HG03469 (cell line): Measurements from ENCODE around the gene MROH2A.

Experiments
- ATAC-seq: cut with Tn5 transposase; IDR thresholded peaks from one replicate; pipeline ENCODE4 v1.9.1; 2021; ENCODE audit warnings: mild to moderate bottlenecking, moderate library complexity, moderate number of reproducible peaks; ENCODE audit not compliant: unreplicated experiment

MROH2A gene

GRCh38 chr2:233835230-233836186, 57.4 kb downstream of the MROH2A start:
- no peak for ATAC-seq

DNA sequence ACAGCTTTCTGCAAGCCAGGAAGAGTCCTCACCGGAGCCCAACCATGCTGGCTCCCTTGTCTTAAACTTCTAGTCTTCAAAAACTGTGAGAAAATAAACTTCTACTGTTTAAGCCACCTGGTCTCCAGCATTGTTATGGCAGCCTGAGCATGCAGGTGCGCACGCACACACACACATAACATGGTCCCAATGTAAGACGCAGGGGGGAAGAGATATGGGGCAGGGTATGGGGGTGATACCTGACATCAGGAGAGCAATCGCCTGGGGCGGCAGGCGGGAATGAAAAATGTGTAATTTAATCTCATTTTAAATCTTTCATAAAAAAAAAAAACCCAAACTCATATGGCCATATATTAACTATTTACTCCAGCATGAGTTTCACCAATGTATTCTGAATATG, 58.2 kb downstream of the MROH2A start:
- no peak for ATAC-seq

- ATAC-seq: no peak
Observed at GRCh38 chr2:233837694-233838229, 59.6 kb downstream of the MROH2A start.

- no peak for ATAC-seq
Observed at GRCh38 chr2:233838251-233838650, 60.1 kb downstream of the MROH2A start.

DNA sequence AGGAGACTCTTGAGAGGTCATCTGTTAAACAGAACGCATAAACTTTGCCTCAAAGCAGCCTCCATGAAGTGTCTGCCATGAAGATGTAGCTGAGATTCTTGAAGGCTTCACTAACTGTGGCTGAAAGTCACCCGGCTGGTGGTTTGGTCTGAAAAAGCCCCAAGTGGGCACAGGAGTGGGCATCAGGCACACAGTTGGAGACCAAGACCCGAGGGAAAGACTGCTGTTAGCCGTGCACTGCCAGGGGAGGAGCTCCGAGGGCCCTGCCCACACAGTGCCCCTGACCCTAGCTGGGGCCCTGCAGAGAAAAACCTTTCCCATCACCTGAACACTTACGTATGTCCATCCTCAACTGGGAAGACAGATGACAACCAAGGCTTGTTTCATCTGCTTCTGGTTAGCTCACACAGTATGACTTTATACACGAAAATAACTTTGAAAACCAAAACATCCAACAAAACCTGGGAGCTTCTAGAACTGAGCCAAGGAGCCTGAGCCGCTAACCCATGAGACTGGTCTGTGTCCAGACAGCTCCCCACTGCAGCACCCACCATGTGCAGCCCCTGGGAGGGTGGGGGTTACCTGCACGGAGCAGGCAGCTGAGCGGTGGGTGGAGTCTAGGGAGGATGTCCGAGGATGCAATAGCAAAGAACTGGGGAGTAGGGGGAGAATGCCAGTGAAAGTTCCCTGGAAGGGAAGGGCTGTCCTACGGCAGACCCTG, 60.8 kb downstream of the MROH2A start:
- no peak for ATAC-seq

DNA sequence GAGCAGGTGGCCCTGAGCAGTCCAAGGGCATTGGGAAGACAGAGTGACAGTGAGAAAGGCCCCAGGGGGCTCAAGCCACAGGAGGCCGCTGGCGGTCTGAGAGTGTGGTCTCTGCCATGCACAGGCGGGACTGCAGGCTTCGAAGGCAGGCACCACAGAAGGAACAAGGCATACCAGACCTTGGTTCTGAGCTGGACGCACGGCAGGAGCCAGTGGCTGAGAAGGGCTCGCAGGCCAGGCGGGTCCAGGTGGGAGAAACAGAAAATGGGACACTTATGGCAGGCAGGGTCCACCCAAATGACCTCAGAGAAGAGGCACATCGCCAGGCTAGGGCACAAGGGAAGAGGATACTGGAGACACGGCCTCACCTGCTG, 61.3 kb downstream of the MROH2A start:
- ATAC-seq: no peak

GRCh38 chr2:233840520-233840919, 62.4 kb downstream of the MROH2A start:
- no peak for ATAC-seq

DNA sequence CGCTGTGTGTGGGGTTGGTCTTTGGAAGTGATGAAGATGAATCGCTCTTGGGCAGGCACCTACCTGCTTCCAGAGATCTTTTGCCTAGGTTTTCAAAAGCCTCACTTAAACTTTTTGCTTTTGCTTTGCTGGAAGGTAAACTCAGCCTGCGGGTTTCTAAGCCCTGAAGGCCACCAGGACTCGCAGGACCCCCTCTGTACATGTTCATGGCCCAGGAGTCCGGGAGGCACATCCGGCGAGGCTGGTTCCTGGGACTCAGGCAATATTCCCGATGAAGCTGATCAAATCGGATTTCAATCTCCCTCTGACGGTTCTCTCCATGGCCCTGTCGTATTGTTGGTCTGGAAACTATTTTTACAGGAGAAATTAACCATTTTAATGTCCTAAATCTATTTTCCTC, 63.1 kb downstream of the MROH2A start:
- ATAC-seq: no peak

DNA sequence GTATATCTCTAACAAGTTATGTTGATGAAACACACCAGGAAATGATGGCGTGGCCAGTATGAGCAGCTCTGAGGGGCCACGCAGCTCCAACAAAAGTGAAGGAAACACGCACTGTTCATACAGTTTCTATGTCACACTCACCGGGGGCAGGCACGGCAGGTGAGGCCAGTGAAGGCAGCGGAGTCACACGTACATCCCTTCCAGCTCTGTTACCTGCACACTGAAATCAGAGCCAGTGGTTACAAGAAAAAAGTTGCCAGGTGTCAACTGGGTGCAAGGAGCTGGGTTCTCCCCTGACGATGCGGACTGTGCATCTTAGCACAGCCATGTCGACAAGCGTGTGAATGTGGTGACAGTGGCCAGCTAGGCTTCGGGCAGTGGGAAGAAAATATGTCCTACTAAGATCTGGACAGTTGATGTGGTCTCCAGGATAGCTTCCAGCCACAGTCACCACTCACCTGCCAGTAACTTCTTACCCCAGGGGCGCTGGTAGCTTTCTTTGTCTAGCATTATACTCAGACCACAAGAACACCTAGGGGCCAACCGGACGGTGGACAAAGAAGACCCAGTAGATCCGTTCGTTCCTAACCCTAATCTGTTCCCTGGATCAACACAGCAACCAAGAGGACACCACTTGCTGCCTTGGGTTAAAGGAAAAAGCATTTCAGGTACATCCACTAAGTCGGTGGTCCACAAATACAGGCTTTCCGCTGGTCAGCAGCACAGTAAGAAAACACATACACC, 66.1 kb downstream of the MROH2A start:
- ATAC-seq: no peak

GRCh38 chr2:233844836-233845235, 66.7 kb downstream of the MROH2A start:
- ATAC-seq: no peak

DNA sequence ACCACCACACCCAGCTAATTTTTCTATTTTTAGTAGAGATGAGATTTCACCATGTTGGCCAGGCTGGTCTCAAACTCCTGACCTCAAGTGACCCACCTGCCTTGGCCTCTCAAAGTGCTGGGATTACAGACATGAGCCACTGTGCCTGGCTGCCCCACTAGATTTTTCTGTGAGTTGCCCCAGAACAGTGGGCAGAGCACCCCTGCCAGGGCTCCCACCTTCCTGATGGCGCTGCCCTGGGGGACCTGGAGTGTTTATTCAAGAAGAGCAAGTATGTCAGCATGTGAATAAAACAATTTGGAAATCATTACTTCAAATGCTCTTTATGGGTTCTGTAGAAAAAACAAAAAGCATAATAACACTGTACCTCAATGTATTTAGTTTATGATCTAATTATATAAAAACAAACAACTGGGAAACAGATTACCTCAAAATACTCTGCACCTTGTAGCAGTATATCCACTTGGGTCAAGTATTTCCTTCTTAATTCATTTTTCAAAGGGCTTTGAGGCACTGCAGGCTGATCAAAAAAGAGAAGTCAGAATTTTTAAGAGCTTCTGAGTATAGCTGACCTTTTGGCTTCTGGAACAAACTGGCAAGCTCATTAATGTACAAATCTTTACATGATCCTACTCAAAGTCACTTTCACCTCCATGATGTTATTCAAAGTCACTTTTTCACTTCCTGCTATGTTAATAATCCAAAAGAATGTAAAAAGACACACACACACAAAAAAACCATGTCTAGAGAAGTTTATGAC, 67.4 kb downstream of the MROH2A start:
- no peak for ATAC-seq

DNA sequence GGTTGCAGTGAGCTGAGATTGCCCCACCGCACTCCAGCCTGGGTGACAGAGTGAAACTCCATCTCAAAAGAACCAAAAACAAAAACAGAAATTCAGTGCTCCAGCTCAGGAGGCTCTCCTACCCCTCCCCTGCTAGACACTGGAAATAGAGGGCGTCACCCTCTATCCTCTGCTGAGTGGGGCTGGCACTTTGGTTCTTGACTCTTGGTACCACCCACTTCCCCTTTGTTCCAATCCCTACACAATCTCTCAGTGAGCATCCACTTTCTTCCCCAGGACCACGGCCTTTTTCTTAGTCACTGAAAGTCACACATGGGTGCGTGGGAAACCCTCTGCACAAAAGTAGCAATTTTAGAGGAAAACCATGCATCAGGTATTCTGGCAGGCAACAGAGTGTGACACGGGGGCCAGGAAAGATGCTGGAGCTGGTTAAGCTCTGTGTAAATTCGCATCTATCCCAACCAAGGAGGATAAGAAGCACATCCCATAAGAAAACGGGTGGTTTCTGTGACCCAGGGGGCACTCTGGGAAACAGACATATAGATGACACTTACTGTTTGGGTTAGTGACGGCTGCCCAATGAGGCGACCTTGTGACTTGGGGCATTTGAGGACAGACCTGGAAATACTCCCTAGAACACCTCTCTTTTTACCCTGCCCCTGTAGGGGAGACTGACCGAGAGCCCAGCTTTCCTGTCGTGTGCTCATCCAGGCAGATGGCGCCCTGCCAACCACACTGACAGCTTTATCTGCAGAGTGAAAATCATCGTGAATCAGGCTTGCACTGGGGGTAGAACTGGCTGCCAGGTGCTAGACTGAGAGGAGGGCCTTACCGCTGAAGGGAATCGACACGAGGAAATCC, 68.5 kb downstream of the MROH2A start:
- ATAC-seq: no peak

GRCh38 chr2:233847248-233847898, 69.2 kb downstream of the MROH2A start:
- ATAC-seq: no peak

DNA sequence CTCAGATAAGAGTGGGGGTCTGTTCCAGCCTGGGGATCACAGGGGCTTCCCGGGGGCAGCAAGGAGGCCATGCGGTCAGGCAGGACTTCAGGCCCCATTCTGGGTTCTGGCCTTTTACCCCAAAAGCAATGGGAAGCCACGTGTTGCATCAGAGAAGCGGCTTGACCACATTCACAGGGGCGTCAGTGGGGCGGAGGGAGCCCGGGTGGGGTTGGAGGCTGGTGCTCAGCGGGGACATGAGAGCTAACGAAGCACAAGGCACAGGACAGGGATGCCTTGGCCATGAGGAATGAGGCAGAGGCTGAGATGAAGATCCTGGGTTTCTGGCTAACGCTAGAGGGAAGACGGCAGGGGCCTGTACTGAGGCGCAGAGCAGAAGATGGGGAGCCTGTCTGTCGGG, 70.1 kb downstream of the MROH2A start:
- no peak for ATAC-seq

DNA sequence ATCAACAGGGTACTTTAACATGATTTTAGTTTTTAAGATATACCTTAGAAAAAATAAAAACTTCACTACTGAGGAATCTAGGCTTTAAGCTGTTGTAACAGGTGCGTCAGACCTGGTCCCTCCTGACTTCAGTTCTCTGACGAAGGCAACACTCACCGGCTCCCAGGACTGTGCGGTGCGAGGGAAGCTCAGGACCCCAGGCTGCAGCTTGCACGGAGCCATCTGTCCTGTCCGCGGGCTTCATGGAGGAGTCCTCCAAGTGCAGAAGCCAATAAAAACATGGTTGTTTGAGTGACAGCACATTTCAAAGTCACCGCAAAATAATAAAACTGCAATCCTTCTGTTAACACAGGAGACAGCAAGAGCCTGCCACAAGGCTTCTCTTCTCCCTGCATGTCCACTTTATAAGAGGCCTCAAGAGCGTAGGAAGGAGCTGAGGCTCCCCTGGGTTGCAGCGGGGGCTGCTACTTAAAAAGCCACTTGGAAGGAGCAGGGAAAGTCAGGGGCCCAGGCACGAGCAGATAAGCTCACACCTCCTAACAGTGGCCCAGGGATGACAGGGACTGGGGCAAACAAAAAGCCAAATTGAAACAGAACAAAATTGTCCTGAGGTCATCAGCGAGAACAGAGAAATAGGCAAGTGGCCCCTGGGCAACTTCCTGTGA, 71.6 kb downstream of the MROH2A start:
- no peak for ATAC-seq

DNA sequence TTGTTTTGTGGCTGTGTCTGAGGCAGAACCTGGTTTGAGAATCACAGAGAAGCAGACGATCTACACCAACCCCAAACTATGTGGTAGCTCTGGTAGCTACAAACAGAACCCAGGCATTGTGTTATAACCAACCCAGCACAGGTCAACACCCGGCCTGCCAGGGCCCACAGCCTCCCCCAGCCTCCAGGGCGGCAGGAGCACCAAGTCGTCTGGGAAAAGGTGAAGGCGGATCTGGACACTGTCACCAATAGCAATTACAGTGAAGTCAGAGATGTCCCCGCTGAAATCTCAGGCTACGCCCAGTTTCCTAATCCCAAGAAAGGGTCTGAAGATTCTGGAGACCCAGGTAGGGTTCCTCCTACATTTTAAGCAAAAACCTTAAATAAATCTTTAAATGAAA, 72.6 kb downstream of the MROH2A start:
- no peak for ATAC-seq

GRCh38 chr2:233851169-233851568, 73.0 kb downstream of the MROH2A start:
- no peak for ATAC-seq

DNA sequence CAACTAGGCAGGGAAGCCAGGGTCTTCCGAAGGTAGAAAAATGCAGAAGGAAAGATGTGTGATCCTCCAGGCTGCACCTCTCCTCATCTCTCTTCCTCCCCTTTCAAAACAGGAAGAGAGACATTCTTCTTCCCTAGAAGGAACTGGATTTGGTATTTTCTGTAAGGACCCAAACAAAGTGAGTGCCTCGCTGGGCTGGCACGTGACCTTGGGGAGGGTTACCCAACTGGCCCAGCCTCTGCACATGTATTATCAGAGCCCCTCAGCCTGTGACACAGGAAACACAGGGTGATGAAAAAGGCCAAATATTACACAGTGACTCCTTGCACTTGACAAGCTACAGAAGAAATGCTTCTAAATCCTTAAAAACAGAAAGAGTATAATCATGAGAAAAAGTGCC, 73.9 kb downstream of the MROH2A start:
- ATAC-seq: no peak
